Prostate gland (tissue), 2 donors: ENCODE data around the gene DRG2.

Experiments used
- POLR2A ChIP-seq: fragments of 450-650 bp; IDR thresholded peaks from one replicate; pipeline ENCODE4 v1.6.1; 2016; ENCODE audit warnings: antibody characterized with exemption, mild to moderate bottlenecking
- POLR2AphosphoS5 ChIP-seq: sonication (generic); formaldehyde crosslinking; IDR thresholded peaks from one replicate; pipeline ENCODE4 v1.6.1; 2017; ENCODE audit warnings: antibody characterized with exemption
- TF ChIP-seq, protein P1 (sequence below), 4 experiments: fragments of 200-600 bp in 2 of 4; fragments of 450-650 bp in 2 of 4; sonication (generic) in 2 of 4; IDR thresholded peaks; 1 replicate in 3 of 4; 2 replicates in 1 of 4; pipeline ENCODE4 v1.5.1; 2016 to 2019; ENCODE audit warnings: antibody characterized with exemption in 4 of 4, mild to moderate bottlenecking in 2 of 4, moderate library complexity in 2 of 4

GRCh38 chr17:18119938-18120337, 32.2 kb downstream of the DRG2 start:
- TF ChIP-seq, protein P1, sequence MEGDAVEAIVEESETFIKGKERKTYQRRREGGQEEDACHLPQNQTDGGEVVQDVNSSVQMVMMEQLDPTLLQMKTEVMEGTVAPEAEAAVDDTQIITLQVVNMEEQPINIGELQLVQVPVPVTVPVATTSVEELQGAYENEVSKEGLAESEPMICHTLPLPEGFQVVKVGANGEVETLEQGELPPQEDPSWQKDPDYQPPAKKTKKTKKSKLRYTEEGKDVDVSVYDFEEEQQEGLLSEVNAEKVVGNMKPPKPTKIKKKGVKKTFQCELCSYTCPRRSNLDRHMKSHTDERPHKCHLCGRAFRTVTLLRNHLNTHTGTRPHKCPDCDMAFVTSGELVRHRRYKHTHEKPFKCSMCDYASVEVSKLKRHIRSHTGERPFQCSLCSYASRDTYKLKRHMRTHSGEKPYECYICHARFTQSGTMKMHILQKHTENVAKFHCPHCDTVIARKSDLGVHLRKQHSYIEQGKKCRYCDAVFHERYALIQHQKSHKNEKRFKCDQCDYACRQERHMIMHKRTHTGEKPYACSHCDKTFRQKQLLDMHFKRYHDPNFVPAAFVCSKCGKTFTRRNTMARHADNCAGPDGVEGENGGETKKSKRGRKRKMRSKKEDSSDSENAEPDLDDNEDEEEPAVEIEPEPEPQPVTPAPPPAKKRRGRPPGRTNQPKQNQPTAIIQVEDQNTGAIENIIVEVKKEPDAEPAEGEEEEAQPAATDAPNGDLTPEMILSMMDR (IDR thresholded peaks at IDR 0.05) = no peak
- no peak for TF ChIP-seq POLR2AphosphoS5
- no peak for TF ChIP-seq POLR2A
